NT2/D1 (cell line): ENCODE measurements around the gene KNG1.

Source experiments
- SUZ12 ChIP-seq: IDR thresholded peaks from 2 replicates; pipeline ENCODE4 v1.6.1; 2011; ENCODE audit not compliant: insufficient read length, insufficient read depth; ENCODE audit errors: extremely low read depth
- YY1 ChIP-seq: IDR thresholded peaks from 2 replicates; pipeline ENCODE4 v1.6.1; 2011; ENCODE audit not compliant: insufficient read length, insufficient read depth
- ZNF274 ChIP-seq: IDR thresholded peaks from 2 replicates; pipeline ENCODE4 v1.6.1; 2011; ENCODE audit warnings: mild to moderate bottlenecking, low read depth, low read length

DNA sequence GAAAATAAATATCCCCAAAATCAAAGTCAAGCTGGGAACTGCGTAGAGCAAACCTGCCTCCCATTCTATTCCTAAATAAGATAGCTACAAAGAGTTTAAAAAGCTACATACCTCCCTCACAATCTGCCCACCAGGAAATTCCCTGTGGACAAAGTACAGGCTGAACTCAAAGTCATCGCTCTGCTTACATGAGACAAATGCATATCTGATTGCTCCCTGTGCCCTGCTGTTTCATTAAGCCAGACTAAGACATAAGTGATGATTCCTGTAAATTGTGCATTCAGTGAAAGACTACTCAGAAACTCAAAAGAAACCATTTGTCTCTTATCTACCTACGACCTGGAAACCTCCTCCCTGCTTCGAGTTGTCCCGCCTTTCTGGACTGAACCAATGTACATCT lies 37.7 kb downstream of the KNG1 start:
- no peak for TF ChIP-seq YY1
- no peak for TF ChIP-seq ZNF274
- no peak for TF ChIP-seq SUZ12
